H9 (cell line): ENCODE data around the gene KCTD12. TPM values are rescaled to one million over a fixed set of nuclear protein-coding genes. Genes with fewer than 3 reads are reported as not detected.

Source experiments
- DNase-seq: peaks from one replicate; pipeline ENCODE4 v3.0.0-alpha.2; 2017
- H2AFZ ChIP-seq: one replicate; pipeline ENCODE4 v1.6.1; 2013; ENCODE audit warnings: mild to moderate bottlenecking, low read length, control low read depth, moderate library complexity
- H2AK5ac ChIP-seq: 2 replicates; pipeline ENCODE4 v1.6.1; 2013; ENCODE audit warnings: low read length, control low read depth, mixed read lengths; ENCODE audit not compliant: insufficient read length
- H2BK120ac ChIP-seq: one replicate; pipeline ENCODE4 v1.6.1; 2013; ENCODE audit warnings: low read depth, mild to moderate bottlenecking, low read length, control low read depth, inconsistent platforms; ENCODE audit not compliant: poor library complexity, severe bottlenecking
- H2BK12ac ChIP-seq: 2 replicates; pipeline ENCODE4 v1.6.1; 2013; ENCODE audit warnings: low read length, control low read depth, mixed read lengths, low read depth; ENCODE audit not compliant: insufficient read length
- H2BK15ac ChIP-seq: 2 replicates; pipeline ENCODE4 v1.6.1; 2013; ENCODE audit warnings: low read depth, low read length, control low read depth
- H2BK20ac ChIP-seq: one replicate; pipeline ENCODE4 v1.6.1; 2013; ENCODE audit warnings: low read depth, mild to moderate bottlenecking, low read length, control low read depth, inconsistent platforms; ENCODE audit not compliant: poor library complexity, severe bottlenecking
- H2BK5ac ChIP-seq: 2 replicates; pipeline ENCODE4 v1.6.1; 2013; ENCODE audit warnings: low read length, control low read depth, mixed read lengths; ENCODE audit not compliant: insufficient read length
- H3K14ac ChIP-seq: 2 replicates; pipeline ENCODE4 v1.6.1; 2013; ENCODE audit warnings: low read length, control low read depth; ENCODE audit not compliant: insufficient read depth
- H3K18ac ChIP-seq: 2 replicates; pipeline ENCODE4 v1.6.1; 2013; ENCODE audit warnings: low read depth, mild to moderate bottlenecking, mixed read lengths, low read length, control low read depth; ENCODE audit not compliant: insufficient read length
- H3K23ac ChIP-seq: 2 replicates; pipeline ENCODE4 v1.6.1; 2013; ENCODE audit warnings: low read length, control low read depth, mixed read lengths, low read depth; ENCODE audit not compliant: insufficient read length
- H3K23me2 ChIP-seq: 2 replicates; pipeline ENCODE4 v1.6.1; 2013; ENCODE audit warnings: low read depth, mild to moderate bottlenecking, mixed read lengths, low read length, control low read depth; ENCODE audit not compliant: insufficient read length, poor library complexity, severe bottlenecking
- H3K27ac ChIP-seq: 2 replicates; pipeline ENCODE4 v1.5.1; 2013; ENCODE audit warnings: low read length, control low read depth, mixed read lengths, low read depth; ENCODE audit not compliant: insufficient read length
- H3K27me3 ChIP-seq: 2 replicates; pipeline ENCODE4 v1.6.1; 2013; ENCODE audit warnings: low read length, control low read depth, inconsistent platforms; ENCODE audit not compliant: insufficient read depth
- H3K4ac ChIP-seq: 2 replicates; pipeline ENCODE4 v1.6.1; 2013; ENCODE audit warnings: low read depth, mild to moderate bottlenecking, control low read depth, inconsistent platforms, low read length, moderate library complexity
- H3K4me1 ChIP-seq: 2 replicates; pipeline ENCODE4 v1.6.1; 2013; ENCODE audit warnings: low read length, control low read depth, inconsistent platforms; ENCODE audit not compliant: insufficient read depth
- H3K4me2 ChIP-seq: 2 replicates; pipeline ENCODE4 v1.6.1; 2013; ENCODE audit warnings: low read length, control low read depth, mixed read lengths; ENCODE audit not compliant: insufficient read length, insufficient read depth
- H3K56ac ChIP-seq: 2 replicates; pipeline ENCODE4 v1.6.1; 2013; ENCODE audit warnings: low read depth, mild to moderate bottlenecking, mixed read lengths, low read length, control low read depth; ENCODE audit not compliant: insufficient read length
- H3K79me1 ChIP-seq: 2 replicates; pipeline ENCODE4 v1.6.1; 2013; ENCODE audit warnings: low read depth, mild to moderate bottlenecking, moderate library complexity, low read length, control low read depth, inconsistent platforms; ENCODE audit not compliant: insufficient read depth, poor library complexity, severe bottlenecking
- H3K79me2 ChIP-seq: 2 replicates; pipeline ENCODE4 v1.6.1; 2013; ENCODE audit warnings: low read length, control low read depth, inconsistent platforms; ENCODE audit not compliant: insufficient read depth
- H3K9ac ChIP-seq: 2 replicates; pipeline ENCODE4 v1.6.1; 2013; ENCODE audit warnings: low read length, control low read depth, mixed read lengths; ENCODE audit not compliant: insufficient read length; ENCODE audit errors: extremely low read depth
- H3K9me3 ChIP-seq: one replicate; pipeline ENCODE4 v1.6.1; 2013; ENCODE audit warnings: low read depth, low read length, inconsistent platforms; ENCODE audit not compliant: control insufficient read depth
- H3T11ph ChIP-seq: one replicate; pipeline ENCODE4 v1.6.1; 2013; ENCODE audit warnings: mild to moderate bottlenecking, low read length, control low read depth, inconsistent platforms
- H4K20me1 ChIP-seq: one replicate; pipeline ENCODE4 v1.6.1; 2013; ENCODE audit not compliant: control insufficient read depth, insufficient read length, insufficient read depth
- H4K5ac ChIP-seq: 2 replicates; pipeline ENCODE4 v1.6.1; 2013; ENCODE audit warnings: low read depth, mild to moderate bottlenecking, mixed read lengths, low read length, control low read depth; ENCODE audit not compliant: insufficient read length
- H4K8ac ChIP-seq: replicated peaks from 2 replicates; pipeline ENCODE4 v1.6.1; 2013; ENCODE audit warnings: low read length, control low read depth, mixed read lengths, low read depth; ENCODE audit not compliant: insufficient read length
- H4K91ac ChIP-seq: 2 replicates; pipeline ENCODE4 v1.6.1; 2013; ENCODE audit warnings: low read depth, mild to moderate bottlenecking, moderate library complexity, mixed read lengths, low read length, control low read depth; ENCODE audit not compliant: insufficient read length
- H3K27ac Mint-ChIP-seq, 3 experiments: 2 replicates in 2 of 3; 3 replicates in 1 of 3; pipeline ENCODE4 v1.8.0; 2020 to 2021; ENCODE audit warnings: mixed read lengths in 3 of 3, mild to moderate bottlenecking in 1 of 3, moderate library complexity in 1 of 3
- H3K27me3 Mint-ChIP-seq: 2 replicates; pipeline ENCODE4 v1.8.0; 2021; ENCODE audit warnings: low read depth, mild to moderate bottlenecking, moderate library complexity, mixed read lengths
- H3K36me3 Mint-ChIP-seq, 3 experiments: 2 replicates in 2 of 3; 3 replicates in 1 of 3; pipeline ENCODE4 v1.8.0; 2020 to 2021; ENCODE audit warnings: low read depth in 3 of 3, mixed read lengths in 3 of 3; ENCODE audit not compliant: insufficient read depth in 1 of 3
- H3K4me1 Mint-ChIP-seq, 2 experiments: 2 replicates each; pipeline ENCODE4 v1.8.0; 2020; ENCODE audit warnings: mixed read lengths in 2 of 2
- H3K4me3 Mint-ChIP-seq, 2 experiments: 2 replicates in 1 of 2; 3 replicates in 1 of 2; pipeline ENCODE4 v1.8.0; 2020 to 2021; ENCODE audit warnings: mild to moderate bottlenecking in 2 of 2, mixed read lengths in 2 of 2, moderate library complexity in 1 of 2
- H3K9me3 Mint-ChIP-seq, 2 experiments: 2 replicates in 1 of 2; 3 replicates in 1 of 2; pipeline ENCODE4 v1.8.0; 2020; ENCODE audit warnings: mild to moderate bottlenecking in 2 of 2, mixed read lengths in 2 of 2, moderate library complexity in 1 of 2
- CTCF ChIP-seq: fragments of 200-600 bp; sonication (generic); conservative IDR thresholded peaks from 3 replicates; pipeline ENCODE4 v1.8.0; 2021; ENCODE audit warnings: antibody characterized with exemption, mild to moderate bottlenecking
- WGBS: extraction: QIAGEN DNeasy Blood & Tissue Kit; methylation state at CpG from one replicate; pipeline ENCODE4 v1.1.7; 2013; ENCODE audit warnings: missing lambda C conversion rate, low lambda C conversion rate, mixed read lengths; ENCODE audit not compliant: insufficient read length; ENCODE audit errors: extremely low coverage; 5-methylcytosine and 5-hydroxymethylcytosine counted together
- total RNA-seq: library from RNA; stranded (reverse); gene quantifications from 2 replicates; pipeline ENCODE4 v1.2.1, GENCODE V29; 2021

KCTD12 gene
- total RNA-seq, 1 experiment from 2014 or later, result 3.4 TPM

GRCh38 chr13:76852986-76853385 lies 33.2 kb downstream of the KCTD12 start:
- no CpG with 5 or more reads among the region's 2 CpGs for WGBS
- H3K4ac ChIP-seq, result no peak overlapping the region

More at GRCh38 chr13:76852986-76853385, 33.2 kb downstream of the KCTD12 start:
- no peak overlapping the region for H3T11ph ChIP-seq
- no peak overlapping the region for H3K27ac Mint-ChIP-seq
- no peaks in the 10 kb centered on the region for H3K23me2 ChIP-seq
- H4K8ac ChIP-seq, result no peak overlapping the region
- H3K9ac ChIP-seq, result no peak overlapping the region
- H3K9me3 ChIP-seq, result no peaks in the 10 kb centered on the region
- H4K20me1 ChIP-seq, result no peaks in the 10 kb centered on the region
- H2BK12ac ChIP-seq, result no peak overlapping the region
- no peaks in the 10 kb centered on the region for H3K79me2 ChIP-seq
- H3K56ac ChIP-seq, result no peak overlapping the region
- DNase-seq, result no peak
- no peak for TF ChIP-seq CTCF
- no peaks in the 10 kb centered on the region for H3K4me1 ChIP-seq
- no peak overlapping the region for H3K27ac ChIP-seq
- no peak overlapping the region for H2BK15ac ChIP-seq
- no peak overlapping the region for H2BK20ac ChIP-seq
- H3K14ac ChIP-seq, result no peak overlapping the region
- no peaks in the 10 kb centered on the region for H3K9me3 Mint-ChIP-seq
- no peaks in the 10 kb centered on the region for H3K79me1 ChIP-seq
- H4K91ac ChIP-seq, result no peak overlapping the region
- no peaks in the 10 kb centered on the region; the same call in 1 of the 2 replicates for H3K27me3 Mint-ChIP-seq
- H3K23ac ChIP-seq, result no peak overlapping the region
- H3K18ac ChIP-seq, result no peak overlapping the region
- H2BK5ac ChIP-seq, result no peak overlapping the region
- H2BK120ac ChIP-seq, result no peak overlapping the region
- no peak overlapping the region for H4K5ac ChIP-seq
- H3K4me3 Mint-ChIP-seq, result no peak overlapping the region
- H2AK5ac ChIP-seq, result no peak overlapping the region
- no peak overlapping the region for H2AFZ ChIP-seq
- no peak overlapping the region for H3K4me2 ChIP-seq
- H3K27me3 ChIP-seq, result no peaks in the 10 kb centered on the region
- no peaks in the 10 kb centered on the region for H3K4me1 Mint-ChIP-seq
- H3K36me3 Mint-ChIP-seq, result no peaks in the 10 kb centered on the region
